Measurements from ENCODE around the gene TENT5C.

Gene TENT5C

DNA sequence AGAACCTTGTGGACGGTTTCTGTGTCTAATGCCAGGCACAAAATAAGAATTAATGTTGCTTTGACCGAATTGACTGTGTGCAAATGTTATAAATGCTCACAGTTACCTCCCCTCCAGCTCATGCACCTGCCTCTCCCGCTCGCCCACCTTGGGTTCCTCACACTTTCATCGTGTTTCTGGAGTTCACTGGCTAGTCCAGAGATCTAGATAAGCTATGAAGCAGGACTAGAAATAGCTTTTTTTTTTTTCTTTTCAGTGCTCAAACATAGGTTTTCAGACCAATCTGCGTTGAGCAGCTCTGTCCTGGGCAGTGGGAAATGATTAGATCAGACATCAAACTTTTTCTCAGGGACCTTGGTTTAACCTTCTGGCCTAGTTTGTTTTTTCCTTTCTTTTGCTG, 11.1 kb downstream of the TENT5C start:
- no peak overlapping the region for H2AFZ ChIP-seq (ENCODE audit: low read length)
- H3K27me3 ChIP-seq (ENCODE audit: insufficient read depth, low read length), result no peaks in the 10 kb centered on the region
- peaks cover 63% of the 10 kb centered on the region for H3K4me1 ChIP-seq (ENCODE audit: insufficient read depth, low read length, severe bottlenecking)
- no peaks in the 10 kb centered on the region for H3K9me2 ChIP-seq (ENCODE audit: low read depth, low read length)
- H3K4me3 ChIP-seq (ENCODE audit: low read depth, low read length, poor library complexity, severe bottlenecking), result no peak overlapping the region
- TF ChIP-seq, protein P1, sequence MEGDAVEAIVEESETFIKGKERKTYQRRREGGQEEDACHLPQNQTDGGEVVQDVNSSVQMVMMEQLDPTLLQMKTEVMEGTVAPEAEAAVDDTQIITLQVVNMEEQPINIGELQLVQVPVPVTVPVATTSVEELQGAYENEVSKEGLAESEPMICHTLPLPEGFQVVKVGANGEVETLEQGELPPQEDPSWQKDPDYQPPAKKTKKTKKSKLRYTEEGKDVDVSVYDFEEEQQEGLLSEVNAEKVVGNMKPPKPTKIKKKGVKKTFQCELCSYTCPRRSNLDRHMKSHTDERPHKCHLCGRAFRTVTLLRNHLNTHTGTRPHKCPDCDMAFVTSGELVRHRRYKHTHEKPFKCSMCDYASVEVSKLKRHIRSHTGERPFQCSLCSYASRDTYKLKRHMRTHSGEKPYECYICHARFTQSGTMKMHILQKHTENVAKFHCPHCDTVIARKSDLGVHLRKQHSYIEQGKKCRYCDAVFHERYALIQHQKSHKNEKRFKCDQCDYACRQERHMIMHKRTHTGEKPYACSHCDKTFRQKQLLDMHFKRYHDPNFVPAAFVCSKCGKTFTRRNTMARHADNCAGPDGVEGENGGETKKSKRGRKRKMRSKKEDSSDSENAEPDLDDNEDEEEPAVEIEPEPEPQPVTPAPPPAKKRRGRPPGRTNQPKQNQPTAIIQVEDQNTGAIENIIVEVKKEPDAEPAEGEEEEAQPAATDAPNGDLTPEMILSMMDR (IDR thresholded peaks at IDR 0.05; ENCODE audit: low read length), result no peak
- no peak for TF ChIP-seq EZH2 (IDR thresholded peaks at IDR 0.05; ENCODE audit: borderline replicate concordance, low read length)
- H3K79me2 ChIP-seq (ENCODE audit: insufficient read depth, low read length), result 0 out of 2 replicates have a peak, but pooled peaks cover 3% of the 10 kb centered on the region
- H3K9ac ChIP-seq (ENCODE audit: low read length), result no peak overlapping the region
- H3F3A ChIP-seq (ENCODE audit: insufficient read depth, low read length), result no peaks in the 10 kb centered on the region
- H3K9me3 ChIP-seq (ENCODE audit: low read length), result no peaks in the 10 kb centered on the region
- H3K4me2 ChIP-seq (ENCODE audit: low read length), result no peak overlapping the region
- H3K27ac ChIP-seq (ENCODE audit: low read depth, low read length, poor library complexity, severe bottlenecking), result no peak overlapping the region
- H4K20me1 ChIP-seq (ENCODE audit: insufficient read depth, low read length), result no peaks in the 10 kb centered on the region
- H3K36me3 ChIP-seq (ENCODE audit: insufficient read depth, low read length), result no peaks in the 10 kb centered on the region; the same call in 1 of the 2 replicates

DNA sequence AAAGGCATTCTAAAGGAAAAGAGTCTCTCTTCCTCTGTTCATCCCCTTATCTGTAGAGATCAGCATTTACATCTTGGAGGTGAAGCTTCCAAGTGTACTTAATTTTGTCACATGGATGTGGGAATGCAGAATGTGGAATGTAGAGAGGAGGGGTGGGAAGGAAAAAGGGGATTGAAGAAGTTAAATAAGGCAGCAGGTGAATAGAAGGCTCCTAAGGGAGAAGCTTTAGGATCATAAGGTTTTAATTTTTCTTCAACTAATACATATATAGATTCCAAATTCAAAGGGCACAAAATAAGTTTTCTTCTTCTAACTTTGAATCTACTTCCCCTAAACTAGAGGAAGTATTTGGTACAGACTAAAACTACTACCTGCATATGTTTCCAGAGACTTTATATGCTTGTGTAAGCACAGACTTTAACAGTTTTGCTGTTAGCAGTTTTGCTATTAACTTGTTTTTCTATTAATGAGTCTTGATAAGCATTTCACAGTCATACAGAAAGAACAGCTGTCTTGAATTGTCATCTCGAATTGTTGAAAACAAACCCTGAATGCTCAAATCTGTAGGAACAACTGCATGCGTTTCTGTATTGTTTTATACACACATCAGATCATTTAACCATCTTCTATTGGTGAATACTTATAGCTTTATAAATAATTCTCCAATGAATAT, 12.7 kb downstream of the TENT5C start:
- Histone ChIP-seq H3K9me2 (ENCODE audit: low read depth, low read length) (no peaks in the 10 kb centered on the region), H3K27ac (ENCODE audit: low read depth, low read length, poor library complexity, severe bottlenecking) (no peak overlapping the region), H3K9me3 (ENCODE audit: low read length) (no peaks in the 10 kb centered on the region), H3K4me2 (ENCODE audit: low read length) (no peak overlapping the region), H3K4me1 (ENCODE audit: insufficient read depth, low read length, severe bottlenecking) (peaks cover 47% of the 10 kb centered on the region), H3K27me3 (ENCODE audit: insufficient read depth, low read length) (no peaks in the 10 kb centered on the region), H2AFZ (ENCODE audit: low read length) (no peak overlapping the region), H3K9ac (ENCODE audit: low read length) (no peak overlapping the region), H3F3A (ENCODE audit: insufficient read depth, low read length) (no peaks in the 10 kb centered on the region), H4K20me1 (ENCODE audit: insufficient read depth, low read length) (no peaks in the 10 kb centered on the region), H3K4me3 (ENCODE audit: low read depth, low read length, poor library complexity, severe bottlenecking) (no peak overlapping the region), H3K36me3 (ENCODE audit: insufficient read depth, low read length) (peaks cover 8% of the 10 kb centered on the region), H3K79me2 (ENCODE audit: insufficient read depth, low read length) (0 out of 2 replicates have a peak, but pooled peaks cover 3% of the 10 kb centered on the region)
- no peak for TF ChIP-seq EZH2 (IDR thresholded peaks at IDR 0.05; ENCODE audit: borderline replicate concordance, low read length)
- TF ChIP-seq, protein P1 (IDR thresholded peaks at IDR 0.05; ENCODE audit: low read length), result no peak

GRCh38 chr1:117620440-117620839, 14.6 kb downstream of the TENT5C start:
- Histone ChIP-seq H2AFZ (ENCODE audit: low read length) (no peak overlapping the region), H3K36me3 (ENCODE audit: insufficient read depth, low read length) (peaks cover 16% of the 10 kb centered on the region), H4K20me1 (ENCODE audit: insufficient read depth, low read length) (no peaks in the 10 kb centered on the region), H3K9me3 (ENCODE audit: low read length) (no peaks in the 10 kb centered on the region), H3K4me3 (ENCODE audit: low read depth, low read length, poor library complexity, severe bottlenecking) (no peak overlapping the region), H3K4me1 (ENCODE audit: insufficient read depth, low read length, severe bottlenecking) (peaks cover 37% of the 10 kb centered on the region), H3K27me3 (ENCODE audit: insufficient read depth, low read length) (no peaks in the 10 kb centered on the region), H3F3A (ENCODE audit: insufficient read depth, low read length) (no peaks in the 10 kb centered on the region), H3K27ac (ENCODE audit: low read depth, low read length, poor library complexity, severe bottlenecking) (no peak overlapping the region), H3K4me2 (ENCODE audit: low read length) (no peak overlapping the region), H3K9ac (ENCODE audit: low read length) (no peak overlapping the region), H3K79me2 (ENCODE audit: insufficient read depth, low read length) (no peaks in the 10 kb centered on the region), H3K9me2 (ENCODE audit: low read depth, low read length) (no peaks in the 10 kb centered on the region)
- TF ChIP-seq EZH2 (IDR thresholded peaks at IDR 0.05; ENCODE audit: borderline replicate concordance, low read length), result no peak
- TF ChIP-seq, protein P1 (IDR thresholded peaks at IDR 0.05; ENCODE audit: low read length), result no peak

All from OCI-LY1 (cell line).